PFSK-1 (cell line): Measurements from ENCODE around the gene SLC22A23.

Experiments used
- FOXP2 ChIP-seq: optimal IDR thresholded peaks from 2 replicates; pipeline ENCODE3; 2011; ENCODE audit warnings: borderline replicate concordance, control low read depth, inconsistent platforms; ENCODE audit not compliant: insufficient read depth; ENCODE audit errors: extremely low read length, extremely low read depth
- POLR2AphosphoS5 ChIP-seq: IDR thresholded peaks from 2 replicates; pipeline ENCODE4 v1.6.1; 2012; ENCODE audit warnings: low read depth, mild to moderate bottlenecking, control low read depth, low read length, moderate library complexity
- REST ChIP-seq, 2 experiments: IDR thresholded peaks; 2 replicates each; pipeline versions ENCODE4 v1.6.1 to v1.8.0; 2011 to 2012; ENCODE audit warnings: low read depth in 2 of 2, low read length in 2 of 2, control low read depth in 1 of 2, inconsistent platforms in 1 of 2, mild to moderate bottlenecking in 1 of 2, moderate library complexity in 1 of 2; ENCODE audit not compliant: insufficient read depth in 1 of 2
- SIN3A ChIP-seq: IDR thresholded peaks from 2 replicates; pipeline ENCODE4 v1.6.1; 2012; ENCODE audit warnings: mild to moderate bottlenecking, low read length, moderate library complexity, borderline replicate concordance; ENCODE audit not compliant: insufficient read depth
- TAF1 ChIP-seq: IDR thresholded peaks from 2 replicates; pipeline ENCODE4 v1.6.1; 2012; ENCODE audit warnings: low read length, control low read depth, borderline replicate concordance; ENCODE audit not compliant: insufficient read depth

The SLC22A23 gene

GRCh38 chr6:3229566-3230178, 227.2 kb downstream of the SLC22A23 start:
- no peak for TF ChIP-seq POLR2AphosphoS5

- no peak for TF ChIP-seq FOXP2
- TF ChIP-seq POLR2AphosphoS5, result no peak
- TF ChIP-seq SIN3A, result no peak
- TF ChIP-seq REST (IDR thresholded peaks at IDR 0.05; ENCODE audit: insufficient read depth in 1 of 2, low read depth in 2 of 2, low read length in 2 of 2), result no peak
- no peak for TF ChIP-seq TAF1
Observed at GRCh38 chr6:3228771-3229565, 227.9 kb downstream of the SLC22A23 start.

- TF ChIP-seq SIN3A, result no peak
- TF ChIP-seq POLR2AphosphoS5, result no peak
- TF ChIP-seq TAF1, result no peak
- TF ChIP-seq REST (IDR thresholded peaks at IDR 0.05; ENCODE audit: insufficient read depth in 1 of 2, low read depth in 2 of 2, low read length in 2 of 2), result no peak
- TF ChIP-seq FOXP2, result no peak
Observed at GRCh38 chr6:3228046-3228671, 228.7 kb downstream of the SLC22A23 start.

GRCh38 chr6:3227363-3228045, 229.3 kb downstream of the SLC22A23 start, which contains the start of gene TUBB2B:
Gene TUBB2B (minus strand): TSS chr6:3227653. CDS start chr6:3227543, 110 bp downstream.
- TF ChIP-seq POLR2AphosphoS5, result no peak

- TF ChIP-seq REST (IDR thresholded peaks at IDR 0.05; ENCODE audit: insufficient read depth in 1 of 2, low read depth in 2 of 2, low read length in 2 of 2), result no peak
- TF ChIP-seq POLR2AphosphoS5, result no peak
- TF ChIP-seq FOXP2, result no peak
- TF ChIP-seq SIN3A, result no peak
- no peak for TF ChIP-seq TAF1
Observed at GRCh38 chr6:3226481-3227362, 230.1 kb downstream of the SLC22A23 start.
